Neutrophil (primary cell): ENCODE data around the gene SRSF11.

Experiments used
- H3K27ac ChIP-seq: fragments of 200-600 bp; sonication (generic); 2 replicates; pipeline ENCODE4 v1.5.1; 2016; ENCODE audit warnings: mild to moderate bottlenecking, moderate library complexity
- H3K27me3 ChIP-seq: fragments of 200-600 bp; sonication (generic); 2 replicates; pipeline ENCODE4 v1.6.0; 2016; ENCODE audit warnings: mild to moderate bottlenecking
- H3K36me3 ChIP-seq: fragments of 200-600 bp; sonication (generic); 2 replicates; pipeline ENCODE4 v1.5.1; 2017
- H3K4me1 ChIP-seq, 2 experiments: fragments of 200-600 bp in 1 of 2; sonication (generic) in 1 of 2; 1 replicate in 1 of 2; 2 replicates in 1 of 2; pipeline versions ENCODE4 v1.5.1 to v1.6.1; 2013 to 2016; ENCODE audit warnings: low read depth in 1 of 2, low read length in 1 of 2, mild to moderate bottlenecking in 1 of 2, moderate library complexity in 1 of 2; ENCODE audit not compliant: control insufficient read depth in 1 of 2, insufficient read depth in 1 of 2
- H3K4me3 ChIP-seq, 2 experiments: fragments of 200-600 bp in 1 of 2; sonication (generic) in 1 of 2; 1 replicate in 1 of 2; 2 replicates in 1 of 2; pipeline ENCODE4 v1.5.1; 2013 to 2016; ENCODE audit warnings: low read depth in 1 of 2, low read length in 1 of 2, mild to moderate bottlenecking in 1 of 2, moderate library complexity in 1 of 2
- H3K9me3 ChIP-seq: fragments of 200-600 bp; sonication (generic); 2 replicates; pipeline ENCODE4 v1.5.1; 2016
- TF ChIP-seq, protein P1 (sequence below): fragments of 200-600 bp; sonication (generic); IDR thresholded peaks from 2 replicates; pipeline ENCODE4 v1.5.1; 2016; ENCODE audit warnings: antibody characterized with exemption

SRSF11 gene

DNA sequence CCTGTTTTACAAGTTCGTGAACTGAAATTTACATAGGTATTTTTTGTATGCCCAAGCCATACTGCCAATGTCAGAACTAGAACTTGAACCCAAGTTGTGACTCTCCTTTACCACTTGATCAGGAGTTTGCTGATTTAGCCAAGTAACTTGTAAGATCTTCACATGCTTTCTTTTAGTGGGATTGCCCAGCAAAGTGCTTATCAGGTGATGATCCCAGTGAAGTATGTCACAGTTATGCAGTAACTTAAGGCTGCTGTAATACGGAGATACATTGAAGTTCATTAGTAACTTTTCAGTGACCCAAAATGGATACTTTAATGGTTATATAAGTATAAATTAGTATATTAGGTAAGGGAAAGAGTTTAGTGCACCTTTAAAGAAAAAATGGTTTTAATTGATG, 3.8 kb downstream of the SRSF11 start:
- no peak overlapping the region for H3K27ac ChIP-seq
- no peak overlapping the region for H3K4me3 ChIP-seq
- H3K4me1 ChIP-seq: peaks cover 28 to 29% of the 10 kb centered on the region in 2 experiments
- no peaks in the 10 kb centered on the region for H3K9me3 ChIP-seq
- H3K27me3 ChIP-seq: no peaks in the 10 kb centered on the region
- peaks cover 33% of the 10 kb centered on the region for H3K36me3 ChIP-seq
- TF ChIP-seq, protein P1, sequence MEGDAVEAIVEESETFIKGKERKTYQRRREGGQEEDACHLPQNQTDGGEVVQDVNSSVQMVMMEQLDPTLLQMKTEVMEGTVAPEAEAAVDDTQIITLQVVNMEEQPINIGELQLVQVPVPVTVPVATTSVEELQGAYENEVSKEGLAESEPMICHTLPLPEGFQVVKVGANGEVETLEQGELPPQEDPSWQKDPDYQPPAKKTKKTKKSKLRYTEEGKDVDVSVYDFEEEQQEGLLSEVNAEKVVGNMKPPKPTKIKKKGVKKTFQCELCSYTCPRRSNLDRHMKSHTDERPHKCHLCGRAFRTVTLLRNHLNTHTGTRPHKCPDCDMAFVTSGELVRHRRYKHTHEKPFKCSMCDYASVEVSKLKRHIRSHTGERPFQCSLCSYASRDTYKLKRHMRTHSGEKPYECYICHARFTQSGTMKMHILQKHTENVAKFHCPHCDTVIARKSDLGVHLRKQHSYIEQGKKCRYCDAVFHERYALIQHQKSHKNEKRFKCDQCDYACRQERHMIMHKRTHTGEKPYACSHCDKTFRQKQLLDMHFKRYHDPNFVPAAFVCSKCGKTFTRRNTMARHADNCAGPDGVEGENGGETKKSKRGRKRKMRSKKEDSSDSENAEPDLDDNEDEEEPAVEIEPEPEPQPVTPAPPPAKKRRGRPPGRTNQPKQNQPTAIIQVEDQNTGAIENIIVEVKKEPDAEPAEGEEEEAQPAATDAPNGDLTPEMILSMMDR: no peak

DNA sequence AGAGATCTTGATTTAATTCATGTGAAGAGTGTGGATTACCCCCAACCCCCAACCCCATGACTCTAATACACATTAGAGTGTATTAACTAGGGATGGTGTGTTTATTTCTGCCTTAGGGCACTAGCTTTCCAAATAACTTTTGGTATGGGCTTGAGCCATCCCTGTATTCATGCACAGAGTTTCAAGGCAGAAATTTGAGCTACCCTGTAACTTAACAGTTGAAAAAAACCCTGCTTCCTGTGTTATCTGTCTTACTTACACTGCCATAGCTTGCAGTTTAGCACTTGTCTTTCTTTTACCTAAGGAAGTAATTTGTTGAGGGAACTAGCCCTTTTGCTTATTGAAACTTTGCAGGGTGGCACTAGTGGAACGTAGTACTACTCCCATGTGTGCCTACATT, 6.3 kb downstream of the SRSF11 start:
- Histone ChIP-seq H3K27ac (no peak overlapping the region), H3K4me3 (no peak overlapping the region), H3K4me1 (peaks cover 12 to 15% of the 10 kb centered on the region in 2 experiments), H3K27me3 (no peaks in the 10 kb centered on the region), H3K36me3 (peaks cover 56% of the 10 kb centered on the region), H3K9me3 (no peaks in the 10 kb centered on the region)
- TF ChIP-seq, protein P1: no peak

DNA sequence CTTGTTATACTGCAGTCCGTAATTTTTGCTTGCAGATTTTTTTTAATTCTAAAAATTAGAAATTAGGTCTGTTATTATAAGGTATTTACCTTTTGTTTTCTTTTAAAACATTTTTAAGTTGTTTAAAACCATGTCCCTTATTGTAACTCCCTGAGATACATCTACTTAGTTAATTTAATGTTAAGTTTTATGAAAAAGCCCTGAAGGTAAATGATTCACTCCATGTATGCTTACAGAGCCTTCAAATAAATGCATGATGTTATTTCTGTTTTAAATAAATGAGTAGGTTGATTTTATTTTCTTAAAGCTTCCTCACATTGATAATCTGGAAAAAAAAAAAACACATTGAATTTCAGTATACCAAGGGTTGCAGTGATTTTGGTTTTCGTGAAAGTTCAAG, 7.5 kb downstream of the SRSF11 start:
- H3K36me3 ChIP-seq: peaks cover 68% of the 10 kb centered on the region
- H3K27ac ChIP-seq: no peak overlapping the region
- TF ChIP-seq, protein P1: no peak
- H3K4me3 ChIP-seq: no peak overlapping the region
- H3K4me1 ChIP-seq: peaks cover under 1 to 3% of the 10 kb centered on the region in 2 experiments
- no peaks in the 10 kb centered on the region for H3K9me3 ChIP-seq
- no peaks in the 10 kb centered on the region for H3K27me3 ChIP-seq

DNA sequence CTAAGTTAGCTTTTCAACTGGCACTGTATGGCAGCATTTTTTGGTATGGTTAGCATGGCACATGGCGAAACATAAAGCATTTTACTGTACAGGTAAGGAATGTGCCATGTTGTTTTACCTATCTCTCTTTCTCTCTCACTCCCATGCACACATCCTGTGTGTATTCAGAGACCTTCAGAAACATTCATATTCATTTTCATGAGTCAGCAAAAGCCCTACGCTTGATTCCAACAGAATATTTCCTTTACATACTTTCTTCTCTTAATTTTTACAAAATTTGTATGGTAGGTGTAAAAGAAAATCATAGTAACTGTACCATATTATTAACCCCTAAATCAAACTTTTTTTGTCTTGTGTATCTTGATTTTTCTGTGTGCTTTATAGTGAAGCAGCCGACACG, 10.3 kb downstream of the SRSF11 start:
- Histone ChIP-seq H3K9me3 (no peaks in the 10 kb centered on the region), H3K27me3 (no peaks in the 10 kb centered on the region), H3K4me1 (no peaks in the 10 kb centered on the region), H3K27ac (no peak overlapping the region), H3K4me3 (no peak overlapping the region), H3K36me3 (peaks cover 80% of the 10 kb centered on the region)
- TF ChIP-seq, protein P1: no peak

DNA sequence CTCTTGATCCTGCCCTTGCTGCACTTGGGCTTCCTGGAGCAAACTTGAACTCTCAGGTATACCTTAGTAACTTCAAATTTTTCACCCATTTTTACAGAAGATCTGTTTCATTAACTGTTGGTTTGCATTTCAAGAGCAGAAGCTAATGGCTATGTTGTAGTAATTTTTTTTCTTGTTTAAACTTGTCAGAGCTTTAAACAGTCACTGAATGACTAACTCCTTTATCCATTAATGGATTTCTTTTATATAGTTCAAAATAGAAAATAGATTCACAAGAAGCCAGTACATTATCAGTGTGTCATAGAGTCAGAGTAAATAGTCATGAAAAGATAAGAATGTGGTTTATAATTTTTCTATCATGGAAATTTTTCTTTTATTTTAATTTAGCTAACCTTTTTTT, 13.6 kb downstream of the SRSF11 start:
- no peak overlapping the region for H3K4me3 ChIP-seq
- no peak overlapping the region for H3K27ac ChIP-seq
- TF ChIP-seq, protein P1: no peak
- no peaks in the 10 kb centered on the region for H3K9me3 ChIP-seq
- H3K36me3 ChIP-seq: peaks cover 95% of the 10 kb centered on the region
- no peaks in the 10 kb centered on the region for H3K4me1 ChIP-seq
- H3K27me3 ChIP-seq: no peaks in the 10 kb centered on the region

DNA sequence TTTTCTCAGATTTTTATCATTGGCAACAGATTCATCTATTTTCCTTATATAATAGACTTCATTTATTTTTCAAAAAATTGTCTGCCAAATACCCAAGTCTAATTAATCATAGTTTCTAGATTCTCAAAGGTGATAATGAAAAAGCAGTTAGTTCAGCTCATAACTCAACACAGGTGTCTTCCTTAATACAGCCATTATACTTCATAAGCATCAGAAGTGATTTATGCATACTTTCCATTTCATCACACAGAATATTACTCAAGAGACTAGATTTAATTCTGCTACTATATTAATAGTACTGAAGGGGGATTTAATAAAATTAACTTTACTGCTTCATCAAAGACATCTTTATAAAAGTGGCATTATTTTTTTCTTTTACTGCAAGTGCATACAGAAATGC, 18.8 kb downstream of the SRSF11 start:
- H3K9me3 ChIP-seq: no peaks in the 10 kb centered on the region
- H3K36me3 ChIP-seq: peaks cover 96% of the 10 kb centered on the region
- H3K27me3 ChIP-seq: no peaks in the 10 kb centered on the region
- H3K27ac ChIP-seq: no peak overlapping the region
- TF ChIP-seq, protein P1: no peak
- H3K4me1 ChIP-seq: no peaks in the 10 kb centered on the region
- no peak overlapping the region for H3K4me3 ChIP-seq
